Measurements from ENCODE around the gene ASCL5.

The ASCL5 gene

GRCh38 chr1:201134405-201134804 is 7.4 kb upstream of the ASCL5 start:
- DNase-seq = no peak

- DNase-seq = no peak
These were observed 4.4 kb upstream of the ASCL5 start for GRCh38 chr1:201131398-201131797.

DNA sequence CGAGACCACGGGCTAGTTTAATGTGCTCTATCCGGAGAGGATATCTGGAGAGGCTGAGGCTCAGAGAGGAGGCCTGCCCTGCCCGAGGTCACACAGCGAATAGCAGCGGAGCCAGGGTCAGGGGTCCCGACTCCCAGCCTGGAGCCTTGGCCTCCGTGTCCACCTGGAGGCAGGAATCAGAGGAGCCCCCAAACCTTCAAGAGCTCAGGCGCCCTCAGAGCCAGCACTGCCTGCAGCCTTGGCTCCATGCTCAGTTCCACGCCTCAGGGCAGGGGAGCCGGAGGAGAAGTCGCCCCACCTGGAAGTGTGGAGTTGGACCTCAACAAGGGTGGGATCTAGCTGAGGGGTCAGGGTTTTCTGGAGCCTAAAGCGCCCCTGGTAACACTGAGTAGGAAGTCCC is 2.0 kb upstream of the ASCL5 start:
- no peak for DNase-seq

GRCh38 chr1:201128476-201128875 is 1.5 kb upstream of the ASCL5 start:
- DNase-seq = no peak

DNA sequence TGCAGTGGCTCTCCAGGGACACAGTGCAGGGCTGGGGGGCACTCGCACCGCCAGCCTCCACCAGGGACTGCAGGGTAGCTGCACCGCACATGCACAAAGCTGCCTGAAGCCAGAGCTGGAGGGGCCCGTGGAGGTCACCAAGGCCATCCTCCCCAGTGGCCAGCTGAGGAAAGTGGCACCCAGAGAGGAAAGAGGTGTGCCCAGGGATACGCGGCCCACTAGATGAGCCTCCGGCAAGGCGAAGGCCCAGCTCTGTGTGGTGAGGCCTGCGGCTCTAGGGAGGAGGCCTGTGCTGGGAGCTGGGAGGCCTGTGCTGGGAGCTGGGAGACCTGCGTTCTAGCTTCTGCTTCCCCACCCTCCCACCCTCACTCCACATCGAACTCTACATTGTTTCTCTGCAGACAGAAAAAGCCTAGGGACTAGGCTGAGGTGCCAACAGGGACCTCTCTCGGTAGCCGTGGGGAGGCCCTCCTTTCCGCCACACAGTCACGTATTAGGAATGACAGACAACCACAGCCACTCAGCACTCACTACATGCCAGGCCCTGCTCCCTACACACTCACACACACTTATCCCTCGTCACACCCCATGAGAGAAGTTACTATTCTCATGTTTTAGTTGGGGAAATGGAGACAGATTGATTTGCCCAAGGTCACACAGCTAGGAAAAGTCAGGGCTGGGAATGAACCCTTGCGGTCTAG is 921 bp upstream of the ASCL5 start:
- DNase-seq = no peak

GRCh38 chr1:201126463-201126831 is 537 bp downstream of the ASCL5 start:
- no peak for DNase-seq

GRCh38 chr1:201125800-201126199 is 1.2 kb downstream of the ASCL5 start:
- DNase-seq = no peak

GRCh38 chr1:201125019-201125418 is 2.0 kb downstream of the ASCL5 start:
- no peak for DNase-seq

DNA sequence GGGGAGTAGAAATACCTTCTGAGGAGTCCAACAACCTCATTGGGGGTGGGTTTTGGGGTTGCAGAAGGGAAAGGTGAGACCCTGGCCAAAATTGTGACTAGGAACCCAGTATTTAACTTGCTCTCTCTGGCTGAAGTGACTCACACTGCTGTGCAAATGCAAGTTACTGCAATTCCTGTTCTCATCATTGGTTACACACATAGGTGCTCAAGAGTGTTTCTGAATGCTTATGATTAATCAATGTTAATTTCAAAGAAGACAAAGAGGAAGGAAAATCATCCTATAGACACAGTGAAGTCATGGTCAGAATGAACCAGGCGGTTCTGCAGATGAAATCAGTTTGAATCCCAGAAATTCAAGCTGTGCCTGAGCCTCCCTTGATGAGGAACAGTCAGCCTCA is 3.1 kb downstream of the ASCL5 start:
- DNase-seq = no peak

GRCh38 chr1:201122321-201122957 is 4.5 kb downstream of the ASCL5 start:
- no peak for DNase-seq

DNA sequence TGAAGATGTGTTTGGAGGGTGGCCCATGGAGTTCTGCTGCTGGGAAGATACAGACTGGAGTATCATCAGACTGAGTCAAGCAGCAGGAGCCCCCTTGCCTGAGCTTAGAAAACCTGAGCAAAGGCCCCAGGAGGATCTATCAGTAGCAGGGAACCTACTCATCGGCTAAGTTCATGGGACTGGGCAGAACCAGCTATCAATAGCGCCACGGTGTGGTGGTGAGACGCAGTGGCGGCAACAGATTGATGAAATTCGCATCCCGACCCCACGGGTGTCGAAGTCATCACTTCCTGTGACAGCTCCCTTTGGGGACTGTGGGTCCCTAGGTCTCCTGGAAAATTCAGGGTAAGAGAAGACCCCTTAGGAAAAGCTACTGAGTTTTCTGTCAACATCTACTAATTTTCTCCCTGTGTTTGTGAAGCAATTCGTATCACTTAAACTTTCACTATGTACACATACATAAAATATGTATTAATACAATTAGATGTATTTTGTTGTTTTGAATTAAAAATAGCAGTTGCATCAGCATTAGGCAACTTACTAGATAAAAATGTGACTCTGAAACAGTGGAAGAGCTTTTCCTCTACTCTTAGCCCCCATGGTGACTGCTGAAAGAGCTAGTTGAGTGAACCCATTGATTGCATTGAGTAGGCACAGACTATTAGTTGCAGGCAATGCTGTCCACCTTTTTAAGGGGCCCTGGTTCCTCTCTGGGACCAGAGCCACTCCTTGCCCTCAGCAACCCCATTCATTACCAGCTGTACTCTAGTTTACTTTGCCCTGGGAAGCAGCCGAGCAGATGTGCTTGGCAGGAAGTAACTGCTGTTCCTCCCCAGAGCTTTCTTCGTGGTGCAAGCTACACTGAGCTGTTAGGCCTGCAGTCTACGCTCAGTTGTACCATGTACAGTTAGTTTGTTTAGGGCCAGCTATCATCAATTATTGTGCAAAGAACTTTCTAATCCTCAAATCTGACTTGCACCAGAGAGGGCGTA is 7.5 kb downstream of the ASCL5 start:
- DNase-seq = peak; percentile 61

DNA sequence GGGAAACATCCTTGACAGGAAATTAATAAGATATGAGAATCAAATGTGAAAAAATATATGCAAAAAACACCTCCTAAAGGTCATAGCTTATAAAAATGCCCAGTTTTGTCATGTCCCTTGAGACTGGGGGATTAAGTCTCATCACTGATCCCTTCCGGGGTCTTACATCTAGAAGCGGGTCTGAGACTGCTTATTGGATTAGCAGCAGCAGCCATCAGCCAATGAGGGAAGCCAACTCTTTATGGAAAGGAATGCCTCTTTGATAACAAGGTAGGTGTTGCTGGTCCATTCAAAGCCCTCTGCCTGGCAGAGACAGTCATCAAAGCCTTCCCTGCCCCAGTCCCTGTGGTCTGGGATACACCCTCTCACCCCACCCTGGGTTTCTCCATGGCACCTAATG is 10.9 kb downstream of the ASCL5 start:
- DNase-seq = no peak

GRCh38 chr1:201115390-201115937 is 11.5 kb downstream of the ASCL5 start:
- DNase-seq = no peak

DNA sequence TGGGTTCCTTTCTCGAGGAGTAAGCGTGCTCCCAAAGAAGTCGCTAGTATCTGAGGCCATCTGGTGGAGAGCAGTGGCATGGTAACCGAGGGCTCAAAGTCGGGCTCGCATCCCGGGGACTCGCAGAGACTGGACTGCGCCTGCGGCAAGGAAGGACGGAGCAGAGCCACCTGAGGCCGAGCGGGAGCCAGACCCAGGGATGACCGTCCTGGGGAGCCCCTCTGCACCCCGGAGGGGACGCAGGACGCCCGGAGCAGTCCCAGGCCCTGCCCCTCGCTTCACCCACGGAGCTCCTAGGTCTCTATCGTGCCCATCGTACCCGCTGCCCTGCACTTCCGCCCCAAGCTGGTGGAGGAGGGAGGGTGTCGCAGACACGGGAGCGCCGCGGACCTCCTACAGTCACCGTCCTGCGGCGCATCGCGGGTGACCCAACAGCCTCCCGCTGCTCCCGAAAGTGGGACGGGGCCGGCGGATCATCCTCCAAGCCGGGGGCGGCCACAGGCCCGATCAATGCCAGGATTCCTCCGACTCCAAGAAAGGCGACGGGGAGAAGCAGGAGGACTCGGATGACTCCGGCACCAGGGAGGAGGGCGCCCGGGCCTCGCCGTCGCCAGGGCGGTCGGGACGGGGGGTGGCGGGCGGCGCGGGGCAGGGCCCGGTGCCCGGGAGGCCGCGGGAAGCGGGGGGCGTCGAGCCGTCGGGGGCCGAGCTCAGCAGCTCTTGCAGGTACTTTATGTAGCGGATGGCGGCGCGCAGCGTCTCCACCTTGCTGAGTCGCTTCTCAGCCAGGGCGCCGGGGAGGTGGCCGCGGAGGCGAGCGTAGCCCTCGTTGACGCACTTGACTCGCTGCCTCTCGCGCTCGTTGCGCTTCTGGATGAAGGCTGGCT is 12.5 kb downstream of the ASCL5 start:
- DNase-seq = peak; percentile 97

DNA sequence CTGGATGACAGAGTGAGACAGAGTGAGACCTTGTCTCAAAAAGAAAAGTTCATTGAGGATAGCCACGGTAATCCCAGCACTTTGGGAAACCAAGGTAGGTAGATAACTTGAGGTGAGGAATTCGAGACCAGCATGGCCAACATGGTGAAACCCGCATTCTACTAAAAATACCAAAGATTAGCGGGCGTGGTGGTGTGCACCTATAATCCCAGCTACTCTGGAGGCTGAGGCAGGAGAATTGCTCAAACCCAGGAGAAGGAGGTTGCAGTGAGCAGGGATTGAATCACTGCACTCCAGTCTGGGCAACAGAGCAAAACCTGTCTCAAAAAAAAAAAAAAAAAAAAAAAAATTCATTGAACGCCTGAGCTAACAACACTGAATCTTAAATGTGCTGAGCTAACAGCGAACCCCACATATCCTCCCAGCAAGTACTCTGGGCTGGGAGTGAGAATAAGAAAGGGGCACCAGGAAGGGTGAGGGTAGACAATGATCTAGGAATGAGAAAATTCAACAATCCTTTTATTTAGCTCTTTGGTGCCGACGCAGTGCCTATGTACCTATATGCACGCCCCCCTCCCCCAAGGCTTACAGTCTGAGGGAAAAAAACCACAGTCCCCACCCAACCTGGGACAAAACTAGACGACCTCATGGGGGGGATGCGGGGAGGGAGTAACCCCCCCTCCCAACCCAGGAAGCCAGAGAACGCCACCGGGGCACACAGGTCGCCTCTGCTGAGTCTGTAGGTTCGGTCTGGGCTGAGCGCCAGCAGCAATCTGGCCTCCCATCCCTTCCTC is 13.3 kb downstream of the ASCL5 start:
- DNase-seq = no peak

- DNase-seq = no peak
These were observed 14.1 kb downstream of the ASCL5 start for GRCh38 chr1:201112926-201113325.

- no peak for DNase-seq
These were observed 14.7 kb downstream of the ASCL5 start, which contains the start of gene CACNA1S for GRCh38 chr1:201112173-201112731. Gene CACNA1S, minus strand, starts transcription at chr1:201112426. Its CDS starts 87 bp downstream, at chr1:201112339.

DNA sequence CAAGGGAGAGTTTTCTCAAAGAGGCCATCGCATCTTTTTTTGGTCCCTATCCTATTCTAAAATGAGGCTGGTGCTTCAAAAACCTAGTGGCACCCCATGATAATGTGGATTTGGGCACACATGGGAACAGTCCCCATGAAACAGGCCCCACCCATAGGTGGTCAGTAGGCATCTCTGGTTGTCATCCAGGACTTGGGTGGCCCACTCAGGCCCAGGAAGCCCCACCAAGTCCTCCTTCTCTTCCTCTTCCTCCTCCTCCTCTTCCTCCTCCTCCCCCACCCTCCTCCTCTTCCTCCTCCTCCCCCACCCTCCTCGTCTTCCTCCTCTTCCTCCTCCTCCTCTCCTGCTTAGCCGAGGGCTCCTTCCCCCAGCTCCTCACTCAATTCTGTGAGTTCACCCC is 15.3 kb downstream of the ASCL5 start:
- DNase-seq = no peak

- DNase-seq = no peak
These were observed 15.8 kb downstream of the ASCL5 start for GRCh38 chr1:201111156-201111555.

GRCh38 chr1:201110616-201111015 is 16.4 kb downstream of the ASCL5 start:
- DNase-seq = no peak

DNA sequence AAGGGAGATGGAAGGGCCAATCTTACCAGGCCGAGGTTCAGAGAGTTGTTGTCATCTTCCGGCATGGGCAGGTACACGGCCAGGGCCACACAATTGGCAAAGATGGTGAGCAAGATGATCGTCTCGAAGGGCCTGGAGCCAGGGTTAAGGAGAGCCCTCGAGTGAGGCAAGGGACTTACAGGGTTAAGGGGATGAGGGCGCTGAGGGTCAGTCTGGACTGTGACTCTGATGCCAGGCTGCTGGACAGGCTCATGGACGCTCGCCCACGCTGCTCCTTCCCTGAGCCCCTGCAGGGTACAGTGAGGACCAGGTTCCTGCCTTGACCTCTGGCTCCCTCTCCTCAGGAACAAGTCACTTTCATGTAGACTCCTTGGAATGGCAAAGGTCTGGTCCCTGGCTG is 16.8 kb downstream of the ASCL5 start:
- no peak for DNase-seq
